ENCODE data around the gene GABBR1. TPM values are rescaled to one million over a fixed set of nuclear protein-coding genes. Genes with fewer than 3 reads are reported as not detected.

GABBR1 gene
- total and polyA plus RNA-seq, 2 donors (not counting 3 experiments of a cell fraction or from before 2014, with no cell fraction given): 43.6 to 50.8 TPM

- DNase-seq (ENCODE audit: low read depth, low spot score): no peak
- no TSS peak for BruUV-seq (replicated peaks)
- H3K9me1 ChIP-seq (replicated peaks; ENCODE audit: control insufficient read depth, extremely low read depth, insufficient read depth, low read length): no peaks in the 10 kb centered on the region
- H3K79me2 ChIP-seq (ENCODE audit: control insufficient read depth, insufficient read depth, low read length): no peaks in the 10 kb centered on the region
- H4K20me1 ChIP-seq (replicated peaks; ENCODE audit: control insufficient read depth, extremely low read depth, insufficient read depth, low read length): no peaks in the 10 kb centered on the region
- FAIRE-seq: no peak
- intact Hi-C loops (cut with micrococcal nuclease): no loop called here
- H3K4me3 ChIP-seq (replicated peaks in 1 of 3; ENCODE audit: insufficient read depth in 1 of 3, low read depth in 1 of 3, low read length in 3 of 3): no peak overlapping the region
- H3K27ac ChIP-seq (ENCODE audit: insufficient read depth, low read depth, low read length): no peak overlapping the region
- no peak overlapping the region for H2AFZ ChIP-seq (ENCODE audit: low read depth, low read length)
- ChIA-PET POLR2A (interaction anchor here (0.6 kb wide), 1 partner anchor 32 kb away, joined by 3 read pairs; no protein-coding TSS in a partner anchor), CTCF (interaction anchor here (0.9 to 6.6 kb wide), 6 partner anchors 10 to 33 kb away, joined by 3 to 84 read pairs (median 8); no protein-coding TSS in a partner anchor)
- dilution Hi-C loops (cut with MboI; ENCODE audit: extremely low pct_ligation_motif_present, low sequenced_read_pairs): no loop called here
- H3K9me3 ChIP-seq (replicated peaks; ENCODE audit: control insufficient read depth, insufficient read depth, low read length): no peaks in the 10 kb centered on the region
- peaks cover 14 to 27% of the 10 kb centered on the region in 2 experiments for H3K27me3 ChIP-seq (ENCODE audit: control insufficient read depth in 2 of 2, insufficient read depth in 2 of 2, low read length in 2 of 2)
- H3K4me2 ChIP-seq (ENCODE audit: insufficient read depth, low read length): no peak overlapping the region
- no peak overlapping the region for H3K9ac ChIP-seq (replicated peaks; ENCODE audit: extremely low read depth, insufficient read depth, low read length)
- no peaks in the 10 kb centered on the region for H3K4me1 ChIP-seq (ENCODE audit: control insufficient read depth, extremely low read depth, insufficient read depth, low read length)
- TF ChIP-seq MAX (IDR thresholded peaks at IDR 0.05; ENCODE audit: insufficient read depth, insufficient read length) (no peak), MYC (IDR thresholded peaks at IDR 0.05; ENCODE audit: low read depth, low read length) (no peak), JUN (IDR thresholded peaks at IDR 0.05; ENCODE audit: borderline replicate concordance, insufficient read depth, insufficient read length, low read depth) (no peak), CTCF (IDR thresholded peaks at IDR 0.05; ENCODE audit: extremely low read depth in 1 of 2, insufficient read depth in 1 of 2, low read depth in 1 of 2, low read length in 2 of 2) (no peak), FOS (IDR thresholded peaks at IDR 0.05; ENCODE audit: borderline replicate concordance, insufficient read depth, low read length) (no peak), POLR2A (IDR thresholded peaks at IDR 0.05; ENCODE audit: low read depth, low read length) (no peak), POLR2AphosphoS5 (IDR thresholded peaks at IDR 0.05; ENCODE audit: insufficient read depth, low read depth, low read length) (no peak), GATA2 (IDR thresholded peaks at IDR 0.05; ENCODE audit: insufficient read depth, insufficient read length, low read depth, low read length) (no peak), EZH2 (IDR thresholded peaks at IDR 0.05; ENCODE audit: borderline replicate concordance, low read depth, low read length, severe bottlenecking) (no peak)
- no peaks in the 10 kb centered on the region for H3K36me3 ChIP-seq (ENCODE audit: control insufficient read depth in 2 of 2, extremely low read depth in 1 of 2, insufficient read depth in 2 of 2, low read length in 2 of 2)
These were observed 33.2 kb upstream of the GABBR1 start for GRCh38 chr6:29665942-29666825.

Measured in endothelial cell of umbilical vein (primary cell).